NCI-H1105 treated with DMSO at 0.1 percent for 48 hours (cell line): ENCODE data around the gene CD244.
"Not testable (repeated sequence)": the region's sequence is repeated elsewhere in the genome, so short reads cannot be mapped to it uniquely, and the experiment has no call there.

Source experiments
- DNase-seq: peaks from one replicate; lab custom pipeline; 2025; lab: John Stamatoyannopoulos, UW

CD244 gene

DNA sequence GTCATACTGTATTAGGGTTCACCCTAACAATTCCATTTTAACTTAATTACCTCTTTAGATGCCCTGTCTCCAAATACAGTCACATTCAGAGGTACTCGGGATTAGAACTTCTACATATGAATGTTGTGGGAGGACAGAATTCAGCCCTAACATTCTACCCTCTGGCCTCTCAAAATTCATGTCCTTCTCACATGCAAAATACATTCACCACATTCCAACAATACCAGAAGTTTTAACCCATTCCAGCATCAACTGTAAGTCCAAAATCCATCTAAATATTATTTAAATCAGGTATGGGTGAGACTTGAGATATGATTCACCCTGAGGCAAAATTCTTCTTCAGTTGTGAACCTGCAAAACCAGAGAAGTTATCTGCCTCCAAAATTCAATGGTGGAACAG lies 52.2 kb downstream of the CD244 start:
- DNase-seq: no peak

DNA sequence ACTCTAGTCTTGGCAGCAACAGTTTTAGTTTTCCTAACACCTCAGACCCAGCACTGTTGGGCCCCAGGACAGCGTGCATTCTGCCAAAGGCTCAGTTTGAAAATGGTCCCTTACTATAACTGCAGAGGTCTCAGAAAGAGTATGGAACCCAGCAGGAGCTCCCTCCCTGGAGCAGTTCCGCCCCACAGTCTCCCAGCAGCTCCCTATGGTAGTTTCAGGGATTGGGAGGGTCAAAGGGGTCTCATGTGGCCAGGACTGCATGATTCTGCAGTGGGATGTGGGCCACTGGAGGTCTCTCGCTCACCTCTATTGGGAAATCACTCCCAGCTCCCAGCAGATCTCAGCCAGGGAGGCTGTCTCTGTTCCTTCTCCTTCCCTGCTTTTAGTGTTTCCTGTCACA lies 54.4 kb downstream of the CD244 start:
- no peak for DNase-seq

DNA sequence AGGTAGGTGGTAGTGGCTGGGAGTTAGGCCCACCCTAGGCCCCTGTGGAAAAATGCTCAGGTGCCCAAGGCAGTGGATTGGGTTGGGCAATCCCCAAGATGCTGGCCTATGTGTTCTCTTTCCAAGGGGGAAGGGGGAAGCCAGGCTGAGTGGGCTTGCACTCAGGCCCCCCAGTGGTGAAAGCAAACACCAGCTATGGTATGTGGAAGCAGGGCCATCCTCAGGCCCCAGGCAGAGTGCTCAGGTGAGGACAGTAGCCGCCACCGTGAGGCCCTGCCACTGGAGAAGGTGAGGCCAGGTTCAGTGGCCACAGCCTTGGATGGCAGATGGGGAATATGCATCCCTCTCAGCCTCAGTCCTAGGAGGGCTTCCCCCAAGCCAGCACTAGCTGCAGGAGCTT lies 54.9 kb downstream of the CD244 start:
- no peak for DNase-seq

DNA sequence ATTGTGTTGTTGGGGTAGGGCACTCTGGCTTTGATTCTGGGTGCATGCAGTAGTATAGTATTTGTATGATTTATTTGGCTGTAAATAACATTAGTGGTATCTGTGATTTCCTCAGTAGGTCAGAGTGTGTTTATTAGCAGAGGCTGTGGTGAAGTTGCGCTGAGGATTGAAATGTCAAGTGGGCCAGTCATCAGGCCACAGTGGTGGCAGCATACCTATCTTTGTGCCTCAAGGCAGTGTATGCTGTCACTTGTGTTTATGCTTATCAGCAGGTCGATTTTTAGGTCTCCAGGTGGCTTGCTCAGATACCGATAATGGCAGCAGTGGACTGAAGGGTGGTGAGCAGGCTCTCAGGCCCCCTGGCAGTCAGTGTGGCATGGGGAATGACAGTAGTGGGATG lies 55.4 kb downstream of the CD244 start:
- DNase-seq: no peak

DNA sequence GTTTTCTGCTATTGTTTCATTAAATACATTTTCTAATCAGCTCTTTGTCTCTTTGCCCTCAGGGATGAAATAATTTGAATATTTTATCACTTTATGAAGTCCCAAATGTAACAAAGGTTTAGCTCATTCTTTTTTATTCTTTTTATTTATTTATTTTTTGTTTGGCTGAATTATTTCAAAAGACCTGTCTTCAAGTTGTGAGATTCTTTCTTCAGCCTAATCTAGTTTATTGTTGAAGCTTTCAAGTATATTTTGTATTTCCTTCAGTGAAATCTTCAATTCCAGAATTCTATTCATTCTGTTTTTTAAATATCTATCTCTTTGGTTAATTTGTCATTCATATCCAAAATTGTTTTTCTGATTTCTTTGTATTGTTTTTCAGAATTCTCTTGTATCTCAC lies 55.9 kb downstream of the CD244 start:
- no peak for DNase-seq

DNA sequence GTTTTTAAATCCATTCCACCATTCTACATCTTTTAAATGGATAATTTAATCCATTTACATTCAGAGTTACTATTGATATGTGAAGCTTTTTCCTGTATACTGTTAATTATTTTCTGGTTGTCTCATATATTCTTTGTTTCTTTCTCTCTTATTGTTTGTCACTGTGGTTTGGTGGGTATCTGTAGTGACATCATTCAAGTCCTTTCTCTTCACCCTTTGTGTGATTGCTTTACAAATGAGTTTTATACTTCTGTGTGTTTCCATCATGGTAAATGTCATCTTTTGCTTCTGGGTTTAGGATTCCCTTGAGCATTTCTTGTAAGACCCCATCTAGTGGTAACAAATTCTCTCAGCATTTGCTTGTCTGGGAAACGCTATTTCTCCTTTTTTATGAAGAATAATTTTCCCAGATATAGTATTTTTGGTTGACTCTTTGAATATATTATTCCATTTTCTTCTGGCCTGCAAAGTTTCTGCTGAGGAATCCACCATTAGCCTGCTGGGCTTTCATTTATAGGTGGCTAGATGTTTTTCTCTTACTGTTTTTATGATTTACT lies 56.5 kb downstream of the CD244 start:
- no peak for DNase-seq

DNA sequence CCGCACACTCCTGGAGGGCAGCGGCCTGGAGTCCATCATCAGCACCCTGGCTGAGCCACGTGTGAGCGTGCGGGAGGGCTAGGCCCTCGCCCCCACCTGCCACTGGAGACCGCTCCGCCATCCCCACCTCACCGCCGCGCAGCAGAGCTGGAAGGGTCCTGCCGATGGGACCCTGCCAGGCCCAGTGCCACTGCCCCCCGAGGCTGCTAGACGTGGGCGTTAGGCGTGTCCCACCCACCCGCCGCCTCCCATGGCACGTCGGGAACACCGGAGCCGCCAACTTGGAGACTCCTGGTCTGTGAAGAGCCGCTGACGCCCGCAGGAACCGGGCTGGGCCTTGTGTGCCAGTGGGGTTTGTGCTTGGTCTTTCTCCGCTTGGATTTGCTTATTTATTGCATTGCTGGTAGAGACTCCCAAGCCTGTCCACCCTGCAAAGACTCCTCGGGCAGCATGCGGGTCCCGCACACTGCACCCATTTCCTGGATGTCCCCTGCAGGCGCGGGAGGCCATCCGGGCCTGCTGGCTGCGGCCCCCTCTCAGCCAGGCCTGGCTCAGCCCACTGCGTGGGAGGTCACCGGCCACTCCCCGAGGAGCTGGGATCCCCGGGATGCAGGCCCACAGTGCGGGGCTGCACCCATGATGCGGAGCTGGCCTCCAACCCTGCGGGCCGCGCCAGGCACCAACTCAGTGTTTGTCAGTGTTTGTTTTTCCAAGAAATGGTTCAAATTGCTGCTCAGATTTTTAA lies 60.7 kb downstream of the CD244 start:
- no peak for DNase-seq

DNA sequence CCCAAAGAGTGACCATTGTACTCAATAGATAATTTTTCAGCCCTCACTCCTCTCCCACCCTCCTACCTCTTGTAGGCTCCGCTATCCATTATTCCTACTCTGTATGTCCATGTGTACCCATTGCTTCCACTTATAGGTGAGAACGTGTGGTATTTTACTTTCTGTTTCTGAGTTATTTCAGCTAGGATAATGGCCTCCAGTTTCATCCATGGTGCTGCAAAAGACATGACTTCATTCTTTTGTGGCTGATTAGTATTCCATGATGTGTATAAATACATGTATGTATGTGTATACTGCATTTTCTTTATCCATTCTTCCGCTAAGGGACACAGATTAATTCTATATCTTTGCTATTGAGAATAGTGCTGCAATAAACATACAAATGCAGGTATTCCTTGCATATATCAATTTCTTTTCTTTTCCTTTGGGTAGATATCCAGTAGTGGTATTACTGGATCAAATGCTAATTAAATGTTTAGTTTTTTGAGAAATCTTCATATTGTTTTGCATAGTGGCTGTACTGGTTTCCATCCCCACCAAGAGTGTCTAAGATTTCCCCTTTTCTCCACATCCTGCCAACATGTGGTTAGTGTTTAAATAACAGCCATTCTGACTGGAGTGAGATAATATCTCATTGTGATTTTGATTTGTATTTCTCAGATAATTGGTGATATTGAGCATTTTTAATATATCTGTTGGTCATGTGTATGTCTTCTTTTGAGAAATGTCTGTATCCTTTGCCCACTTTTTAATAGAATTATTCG lies 61.9 kb downstream of the CD244 start:
- no peak for DNase-seq

DNA sequence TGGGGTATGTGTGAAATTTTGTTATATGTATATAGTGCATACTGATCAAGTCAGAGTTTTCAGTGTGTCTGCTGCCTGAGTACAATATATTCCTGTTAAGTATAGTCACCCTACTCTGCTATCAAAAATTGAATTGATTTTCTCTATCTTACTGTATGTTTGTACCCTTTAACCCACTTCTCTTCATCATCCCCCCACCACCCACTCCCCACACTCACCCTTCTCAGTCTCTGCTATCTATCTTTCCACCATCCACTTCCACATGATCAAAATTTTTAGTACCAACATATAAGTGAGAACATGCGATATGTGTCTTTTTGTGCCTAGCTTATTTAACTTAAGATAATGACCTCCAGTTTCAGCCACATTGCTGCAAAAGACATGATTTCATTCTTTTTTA lies 62.5 kb downstream of the CD244 start:
- no peak for DNase-seq

DNA sequence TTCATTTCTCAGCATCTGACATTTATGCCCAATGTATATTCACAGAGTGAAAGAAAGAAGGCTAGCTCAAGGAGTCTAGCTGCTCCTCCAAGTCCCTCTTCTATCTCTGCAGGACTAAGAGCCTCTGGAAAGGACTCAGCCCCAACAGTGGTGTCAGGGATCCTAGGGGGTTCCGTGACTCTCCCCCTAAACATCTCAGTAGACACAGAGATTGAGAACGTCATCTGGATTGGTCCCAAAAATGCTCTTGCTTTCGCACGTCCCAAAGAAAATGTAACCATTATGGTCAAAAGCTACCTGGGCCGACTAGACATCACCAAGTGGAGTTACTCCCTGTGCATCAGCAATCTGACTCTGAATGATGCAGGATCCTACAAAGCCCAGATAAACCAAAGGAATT lies 63.0 kb downstream of the CD244 start:
- no peak for DNase-seq

DNA sequence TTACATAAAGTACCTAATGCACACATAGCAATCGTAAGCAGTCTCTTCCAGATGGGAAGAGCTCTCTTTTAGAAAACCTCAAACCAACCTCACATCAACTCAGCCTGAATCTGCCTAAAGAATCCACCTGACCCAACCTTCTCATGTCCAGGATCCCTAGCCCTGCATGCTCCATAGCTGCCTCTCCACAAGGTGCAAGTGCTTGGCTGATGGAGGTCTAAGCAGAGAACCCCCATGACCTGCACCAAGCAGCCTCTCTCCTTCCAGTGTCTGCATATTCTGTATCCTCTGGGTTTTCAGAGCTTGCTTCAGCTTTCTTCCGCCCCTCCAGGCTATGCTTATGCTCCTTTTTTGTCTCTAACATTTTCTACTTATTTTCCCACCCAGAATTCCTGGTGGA lies 64.2 kb downstream of the CD244 start:
- no peak for DNase-seq

DNA sequence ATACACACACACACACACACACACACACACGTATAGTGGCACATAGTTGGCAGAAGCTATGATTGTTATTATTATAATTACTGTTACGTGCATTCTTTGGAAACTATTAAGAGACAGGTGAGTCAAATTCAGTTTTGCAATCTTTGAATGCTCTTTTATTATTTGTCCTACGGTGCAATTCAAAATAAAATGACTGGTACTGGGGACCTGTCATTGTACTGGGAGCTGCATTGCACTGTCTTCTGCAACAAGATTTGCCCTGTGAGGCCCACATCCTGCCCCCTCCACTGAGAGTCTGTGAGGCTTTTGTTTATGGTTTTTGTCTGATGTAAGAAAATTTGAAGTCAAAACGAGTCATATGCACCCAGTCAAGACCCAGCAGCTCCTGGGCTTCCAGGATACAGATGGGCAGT lies 64.8 kb downstream of the CD244 start:
- no peak for DNase-seq

DNA sequence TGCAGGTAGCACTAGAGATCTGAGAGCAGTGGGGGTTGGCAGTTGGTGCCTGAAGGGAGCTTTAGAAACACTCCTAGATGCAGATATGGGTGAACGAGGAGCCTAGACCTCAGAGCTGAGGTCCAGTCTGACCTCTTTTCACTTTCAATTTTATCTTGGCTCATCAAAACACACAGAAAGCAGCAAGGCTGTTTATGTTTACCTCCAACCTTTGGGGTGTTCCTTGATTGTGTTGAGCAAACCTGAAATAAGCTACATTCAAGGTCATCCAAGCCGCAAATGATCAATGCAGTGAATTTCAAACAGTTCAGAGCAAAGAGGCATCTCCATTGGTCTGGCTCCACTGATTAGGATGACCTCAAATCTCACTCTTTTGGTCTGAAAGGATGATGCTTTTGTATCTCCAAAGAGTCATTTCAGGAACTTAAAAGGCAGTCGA lies 65.4 kb downstream of the CD244 start:
- DNase-seq: no peak

DNA sequence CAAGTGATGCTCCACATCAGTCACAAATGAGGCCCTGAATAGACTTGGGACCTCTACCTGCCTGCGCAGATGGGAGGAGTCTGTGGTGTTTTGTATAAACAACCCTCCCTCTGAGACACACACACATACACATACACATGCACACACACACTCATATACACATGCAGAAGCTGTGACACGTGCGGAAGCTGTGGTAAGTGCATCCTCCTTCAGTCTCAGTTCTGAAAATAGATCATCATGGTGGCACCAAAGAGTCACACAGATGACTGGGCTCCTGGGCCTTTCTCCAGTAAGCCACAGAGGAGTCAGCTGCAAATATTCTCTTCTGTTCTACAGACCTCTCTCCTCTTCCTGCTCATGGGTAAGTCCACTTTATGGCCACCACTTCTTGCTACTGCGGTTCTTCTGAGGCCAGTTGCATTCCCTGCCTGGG lies 66.7 kb downstream of the CD244 start, which contains the start of gene LY9:
LY9 (plus strand) TSS at position 224 of the 433 bp plus-strand sequence; CDS start at position 238, 14 bp downstream.
- no peak for DNase-seq

DNA sequence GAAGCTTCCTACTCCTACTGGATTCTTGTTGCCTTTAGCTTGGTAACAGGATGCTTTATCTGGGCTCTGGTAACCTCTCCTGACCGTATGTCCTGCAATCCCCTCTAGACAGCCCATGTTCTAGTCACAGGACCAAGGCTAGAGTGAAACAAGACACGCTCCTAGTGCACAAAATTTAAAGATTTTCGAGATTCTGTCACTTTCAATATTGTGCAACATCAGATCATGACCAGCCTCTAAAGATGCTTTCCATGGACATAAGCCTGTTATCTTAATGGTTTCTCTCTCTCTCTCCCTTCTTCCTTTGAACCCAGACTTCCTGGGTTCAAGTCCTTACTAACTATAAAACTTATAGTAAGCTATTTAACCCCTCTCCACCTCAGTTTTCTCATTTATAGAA lies 68.3 kb downstream of the CD244 start:
- DNase-seq: no peak

DNA sequence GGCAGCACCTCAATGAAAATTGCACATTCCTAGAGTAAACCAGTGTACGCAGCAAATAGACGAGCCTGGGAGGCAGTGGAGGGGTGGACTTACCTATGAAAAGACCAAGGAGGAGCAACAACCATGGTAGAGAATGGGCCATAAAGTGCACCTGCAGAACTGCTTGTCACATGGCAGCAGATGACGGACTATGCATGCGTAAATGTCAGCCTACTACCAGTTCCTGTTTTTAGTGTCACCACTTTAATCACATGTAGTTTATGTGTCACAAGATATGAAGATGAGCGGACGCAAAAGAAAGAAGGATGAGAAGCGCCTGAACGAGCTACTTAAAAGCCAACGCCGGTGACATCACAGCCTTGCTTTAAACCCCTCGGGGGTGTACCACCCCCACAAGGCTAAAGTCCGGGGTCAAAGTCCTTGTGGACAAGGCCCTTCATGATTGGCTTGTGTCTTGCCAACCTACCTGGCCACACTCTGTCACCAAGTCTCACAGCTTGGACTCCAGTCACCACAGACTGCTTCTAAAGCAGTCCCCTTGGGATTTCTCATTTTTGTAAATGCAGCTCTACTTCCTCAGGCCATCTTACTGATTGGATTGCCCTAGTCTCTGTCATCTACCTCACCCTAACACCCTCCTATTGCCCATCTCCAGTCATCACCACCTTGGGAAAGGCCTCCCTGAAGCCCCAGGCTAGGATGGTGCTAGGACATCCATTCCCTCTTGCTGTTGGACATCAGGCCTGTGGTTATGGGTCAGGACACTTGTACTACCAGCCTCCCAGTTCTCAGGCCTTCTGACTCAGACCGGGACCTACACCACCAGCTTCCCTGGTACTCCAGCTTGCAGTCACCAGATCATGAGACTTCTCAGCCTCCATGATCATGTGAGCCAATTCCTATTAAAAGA lies 72.7 kb downstream of the CD244 start:
- DNase-seq: no peak

DNA sequence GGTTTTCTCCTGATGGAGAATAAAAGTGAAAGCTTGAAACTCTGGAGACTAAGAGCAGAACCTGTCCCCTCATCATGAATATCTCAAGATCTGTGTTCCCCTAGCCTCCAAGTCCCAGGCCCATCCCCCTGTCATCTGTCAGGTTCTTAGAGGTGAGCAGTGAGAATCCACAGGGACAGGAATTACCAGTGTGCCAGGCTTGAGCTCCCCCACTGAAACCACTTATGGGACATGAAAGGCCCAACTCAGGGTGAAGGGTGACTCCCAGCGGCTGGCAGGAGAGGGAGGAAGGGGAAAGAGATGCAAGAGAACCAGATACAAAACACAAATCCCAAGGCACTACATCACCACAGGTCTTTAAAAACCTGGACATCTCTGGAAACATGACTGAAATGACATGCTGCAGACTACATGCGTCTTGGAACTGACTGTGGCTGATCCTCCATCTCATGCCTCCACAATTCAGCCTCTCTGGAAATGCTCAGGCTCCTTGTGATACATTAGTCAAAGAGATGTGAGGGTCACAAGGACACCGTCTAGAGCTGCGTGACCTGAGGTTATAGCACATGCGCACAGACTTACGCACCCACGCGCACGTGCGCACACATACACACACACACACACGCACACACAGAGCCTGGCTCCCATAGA lies 73.5 kb downstream of the CD244 start:
- DNase-seq: no peak

DNA sequence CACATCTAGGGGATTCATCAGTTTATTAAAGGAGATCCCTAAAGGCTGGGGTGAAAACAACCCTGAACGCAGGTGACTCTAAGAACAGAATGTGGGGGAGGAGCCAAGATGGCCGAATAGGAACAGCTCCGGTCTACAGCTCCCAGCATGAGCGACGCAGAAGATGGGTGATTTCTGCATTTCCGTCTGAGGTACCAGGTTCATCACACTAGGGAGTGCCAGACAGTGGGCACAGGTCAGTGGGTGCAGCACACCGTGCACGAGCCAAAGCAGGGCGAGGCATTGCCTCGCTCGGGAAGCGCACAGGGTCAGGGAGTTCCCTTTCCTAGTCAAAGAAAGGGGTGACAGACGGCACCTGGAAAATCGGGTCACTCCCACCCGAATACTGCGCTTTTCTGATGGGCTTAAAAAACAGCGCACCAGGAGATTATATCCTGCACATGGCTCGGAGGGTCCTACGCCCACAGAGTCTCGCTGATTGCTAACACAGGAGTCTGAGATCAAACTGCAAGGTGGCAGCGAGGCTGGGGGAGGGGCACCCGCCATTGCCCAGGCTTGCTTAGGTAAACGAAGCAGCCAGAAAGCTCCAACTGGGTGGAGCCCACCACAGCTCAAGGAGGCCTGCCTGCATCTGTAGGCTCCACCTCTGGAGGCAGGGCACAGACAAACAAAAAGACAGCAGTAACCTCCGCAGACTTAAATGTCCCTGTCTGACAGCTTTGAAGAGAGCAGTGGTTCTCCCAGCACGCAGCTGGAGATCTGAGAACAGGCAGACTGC lies 79.5 kb downstream of the CD244 start:
- DNase-seq: not testable (repeated sequence)

DNA sequence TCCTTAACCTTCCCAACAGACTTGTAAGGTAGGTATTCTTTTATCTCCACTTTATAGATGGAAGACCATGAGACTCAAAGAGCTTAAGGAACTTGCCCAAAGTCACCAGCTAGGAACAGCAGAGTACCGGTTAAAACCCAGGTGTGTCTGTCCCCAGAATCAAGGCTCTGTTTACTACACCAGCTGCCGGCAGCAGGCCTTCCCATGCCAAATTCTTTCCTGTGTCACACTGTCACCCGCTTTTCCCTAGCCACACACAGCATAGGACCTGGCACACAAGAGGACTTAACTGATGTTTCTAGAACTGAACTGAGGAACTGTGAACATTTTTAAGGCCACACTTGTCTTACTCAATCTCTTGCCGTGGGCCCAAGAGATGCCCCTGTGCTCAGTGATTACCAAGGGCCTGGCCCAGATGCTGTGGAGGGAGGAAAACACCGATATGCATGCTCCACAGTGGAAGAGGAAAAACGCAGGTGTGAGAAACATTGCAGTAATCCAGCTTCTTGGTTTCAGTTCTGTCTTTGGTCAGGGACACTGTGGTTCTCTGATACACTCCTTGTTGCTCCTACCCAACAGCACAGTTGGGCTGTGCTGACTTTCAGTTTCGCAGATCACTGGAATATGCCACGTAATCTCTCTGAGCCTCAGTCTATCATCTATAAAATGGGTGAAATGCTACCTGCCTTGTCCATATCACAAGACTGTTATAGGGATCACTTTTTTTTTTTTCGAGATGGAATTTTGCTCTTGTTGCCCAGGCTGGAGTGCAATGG lies 80.6 kb downstream of the CD244 start:
- DNase-seq: no peak

DNA sequence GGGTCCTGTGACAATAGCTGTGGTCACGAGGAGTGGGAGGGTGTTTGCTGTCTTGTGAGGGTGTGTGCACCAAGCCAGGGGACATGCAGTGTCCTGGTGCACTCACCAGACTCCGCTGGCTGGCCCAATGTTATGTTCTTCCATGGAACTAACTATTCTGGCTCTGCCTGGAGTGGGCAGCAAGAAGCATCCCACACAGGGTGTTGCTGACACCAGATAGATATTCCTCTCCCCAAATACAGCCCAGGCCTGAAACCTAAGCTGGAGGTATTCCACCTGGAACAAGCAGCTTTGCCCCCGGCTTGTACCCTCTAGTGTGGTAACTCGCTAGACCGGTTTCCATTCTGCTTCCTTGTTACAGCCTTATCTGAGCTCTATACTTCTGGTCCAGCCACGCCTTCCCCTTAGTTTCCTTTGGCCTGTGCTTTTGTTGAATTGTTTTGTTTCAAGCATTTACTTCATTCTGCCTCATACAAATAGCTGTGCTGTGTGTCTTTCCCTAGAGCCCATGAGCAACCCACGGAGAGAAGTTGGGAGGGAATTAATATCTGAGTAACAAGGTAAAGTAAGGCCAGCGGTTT lies 81.4 kb downstream of the CD244 start:
- DNase-seq: no peak
